Liver (tissue), 9 donors: ENCODE results near the gene GOLT1B. TPM values are rescaled to one million over a fixed set of nuclear protein-coding genes. Genes with fewer than 3 reads are reported as not detected.

ENCODE experiments used
- DNase-seq: peaks from one replicate; pipeline ENCODE4 v3.0.0-alpha.2; 2017; ENCODE audit warnings: low spot score
- H3K27ac ChIP-seq, 2 donors: one replicate each; pipeline ENCODE4 v1.7.0; 2013; ENCODE audit warnings: inconsistent platforms in 2 of 2, low read length in 2 of 2, control low read depth in 1 of 2, low read depth in 1 of 2, mild to moderate bottlenecking in 1 of 2
- H3K27me3 ChIP-seq, 4 donors: one replicate each; pipeline versions ENCODE4 v1.6.1 to v1.7.0; 2013; ENCODE audit warnings: low read length in 3 of 4, inconsistent platforms in 1 of 4, mild to moderate bottlenecking in 1 of 4, moderate library complexity in 1 of 4; ENCODE audit not compliant: control insufficient read depth in 4 of 4, insufficient read depth in 4 of 4
- H3K36me3 ChIP-seq, 4 donors: one replicate each; pipeline versions ENCODE4 v1.6.1 to v1.7.0; 2013; ENCODE audit warnings: low read length in 3 of 4, mild to moderate bottlenecking in 3 of 4, low read depth in 1 of 4, moderate library complexity in 1 of 4; ENCODE audit not compliant: control insufficient read depth in 4 of 4, insufficient read depth in 3 of 4
- H3K4me1 ChIP-seq, 4 donors: one replicate each; pipeline versions ENCODE4 v1.6.1 to v1.7.0; 2013; ENCODE audit warnings: low read length in 3 of 4, mild to moderate bottlenecking in 3 of 4, moderate library complexity in 1 of 4; ENCODE audit not compliant: control insufficient read depth in 4 of 4, insufficient read depth in 4 of 4
- H3K4me3 ChIP-seq, 3 donors: one replicate each; pipeline versions ENCODE4 v1.6.1 to v1.7.0; 2013; ENCODE audit warnings: low read length in 3 of 3, control low read depth in 1 of 3, low read depth in 1 of 3, mild to moderate bottlenecking in 1 of 3
- H3K9ac ChIP-seq, 2 donors: one replicate each; pipeline ENCODE4 v1.7.0; 2013; ENCODE audit warnings: low read length in 2 of 2, mild to moderate bottlenecking in 2 of 2, moderate library complexity in 2 of 2, control low read depth in 1 of 2, low read depth in 1 of 2
- H3K9me3 ChIP-seq, 4 donors: one replicate each; pipeline versions ENCODE4 v1.6.1 to v1.7.0; 2013; ENCODE audit warnings: low read length in 3 of 4; ENCODE audit not compliant: control insufficient read depth in 4 of 4
- EGR1 ChIP-seq, 2 donors: IDR thresholded peaks; 2 replicates each; pipeline ENCODE4 v1.6.1; 2016 to 2018; ENCODE audit warnings: antibody characterized with exemption in 2 of 2, low read depth in 2 of 2
- FOXA1 ChIP-seq: IDR thresholded peaks from 2 replicates; pipeline ENCODE4 v1.6.1; 2016; ENCODE audit warnings: antibody characterized with exemption
- FOXA2 ChIP-seq: IDR thresholded peaks from 2 replicates; pipeline ENCODE4 v1.6.1; 2016; ENCODE audit warnings: antibody characterized with exemption
- GABPA ChIP-seq, 2 donors: IDR thresholded peaks in 1 of 2; conservative IDR thresholded peaks in 1 of 2; 2 replicates each; pipeline ENCODE4 v1.6.1; 2016; ENCODE audit warnings: antibody characterized with exemption in 2 of 2, mild to moderate bottlenecking in 1 of 2, moderate library complexity in 1 of 2
- HNF4A ChIP-seq, 2 donors: conservative IDR thresholded peaks; 2 replicates each; pipeline ENCODE4 v1.6.1; 2016; ENCODE audit warnings: antibody characterized with exemption in 2 of 2, mild to moderate bottlenecking in 2 of 2
- HNF4G ChIP-seq: IDR thresholded peaks from 2 replicates; pipeline ENCODE4 v1.6.1; 2016; ENCODE audit warnings: antibody characterized with exemption
- JUND ChIP-seq, 2 donors: IDR thresholded peaks; 2 replicates each; pipeline ENCODE4 v1.6.1; 2016; ENCODE audit warnings: antibody characterized with exemption in 2 of 2
- NR2F2 ChIP-seq: IDR thresholded peaks from 2 replicates; pipeline ENCODE4 v1.6.1; 2016; ENCODE audit warnings: antibody characterized with exemption
- RAD21 ChIP-seq, 2 donors: IDR thresholded peaks; 2 replicates each; pipeline ENCODE4 v1.6.1; 2016; ENCODE audit warnings: antibody characterized with exemption in 2 of 2, mild to moderate bottlenecking in 2 of 2
- RXRA ChIP-seq, 2 donors: IDR thresholded peaks; 2 replicates each; pipeline ENCODE4 v1.6.1; 2017 to 2018; ENCODE audit warnings: antibody characterized with exemption in 2 of 2, mild to moderate bottlenecking in 1 of 2
- SP1 ChIP-seq: IDR thresholded peaks from 2 replicates; pipeline ENCODE4 v1.6.1; 2018; ENCODE audit warnings: antibody characterized with exemption, mild to moderate bottlenecking
- TAF1 ChIP-seq: conservative IDR thresholded peaks from 2 replicates; pipeline ENCODE4 v1.6.1; 2016; ENCODE audit warnings: antibody characterized with exemption, mild to moderate bottlenecking
- YY1 ChIP-seq: IDR thresholded peaks from 2 replicates; pipeline ENCODE4 v1.6.1; 2016; ENCODE audit warnings: antibody characterized with exemption, mild to moderate bottlenecking
- WGBS: extraction: QIAGEN DNeasy Blood & Tissue Kit; methylation state at CpG from one replicate; pipeline ENCODE4 v1.1.7; 2013; 5-methylcytosine and 5-hydroxymethylcytosine counted together
- polyA plus RNA-seq, 2 donors: library from polyadenylated mRNA; stranded (reverse) in 1 of 2; unstranded in 1 of 2; fragments of 200-250 nt in 1 of 2; fragments of >200 nt in 1 of 2; fragmentation: Nextera tagmentation in 1 of 2; extraction: Ambion mirVana in 1 of 2; gene quantifications; one replicate each; pipeline versions ENCODE4 v1.2.1 to v1.2.3, GENCODE V29; 2013 to 2015
- total RNA-seq, 2 donors: library from RNA; depleted of rRNA; stranded (reverse); fragments of >200 nt; gene quantifications; one replicate each; pipeline ENCODE4 v1.2.3, GENCODE V29; 2014
- TF ChIP-seq, protein P1 (sequence below): IDR thresholded peaks from 2 replicates; pipeline ENCODE4 v1.6.1; 2016; ENCODE audit warnings: antibody characterized with exemption, mild to moderate bottlenecking
- TF ChIP-seq, protein P2 (sequence below): fragments of 150-350 bp; IDR thresholded peaks from 2 replicates; pipeline ENCODE4 v1.5.1; 2017; ENCODE audit warnings: improper control_type of control experiment, low read depth, low read length; ENCODE audit not compliant: missing input control
- TF ChIP-seq, protein P3 (sequence below): IDR thresholded peaks from 2 replicates; pipeline ENCODE4 v1.6.1; 2016; ENCODE audit warnings: antibody characterized with exemption
- TF ChIP-seq, protein P4 (sequence below): IDR thresholded peaks from 2 replicates; pipeline ENCODE4 v1.6.1; 2016; ENCODE audit warnings: antibody characterized with exemption
- TF ChIP-seq, protein P5 (sequence below): IDR thresholded peaks from 2 replicates; pipeline ENCODE4 v1.6.1; 2016; ENCODE audit warnings: antibody characterized with exemption
- donor health status: healthy.
- donor health status: healthy.
- donor health status: healthy.
- donor health status: healthy.
- donor health status: healthy.

The GOLT1B gene
- total and polyA plus RNA-seq, 4 donors, result 11.0 to 36.9 (median 17.3) TPM

DNA sequence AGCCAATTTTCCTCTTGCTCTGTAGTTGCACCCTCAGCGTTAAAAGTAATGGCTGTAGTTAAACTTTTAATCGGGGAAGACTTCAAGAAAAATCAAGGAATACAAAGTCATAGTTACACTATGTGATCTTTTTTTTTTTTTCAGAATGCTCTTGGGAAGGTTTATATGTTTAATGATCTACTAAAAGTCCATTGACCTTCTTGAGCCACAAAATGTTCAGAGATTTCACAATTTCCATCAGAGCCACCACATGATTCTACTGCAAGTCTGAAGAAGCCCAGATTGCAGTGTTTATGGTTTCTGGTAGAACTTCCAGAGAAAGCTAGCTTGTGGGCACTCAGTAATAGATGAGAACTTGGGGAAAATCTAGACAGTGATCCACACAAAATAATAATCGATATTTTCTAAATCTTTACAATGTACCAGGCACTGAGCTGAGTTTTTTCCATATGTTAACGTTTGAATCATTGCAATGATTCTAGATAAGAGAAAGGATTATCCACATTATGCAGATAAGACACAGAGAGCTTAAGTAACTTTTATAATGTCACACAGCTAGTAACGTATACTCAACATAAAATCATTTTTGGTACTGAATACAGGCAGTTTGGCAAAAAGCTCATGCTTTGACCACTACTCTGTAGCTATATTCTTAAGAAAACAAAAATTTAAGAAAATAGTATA lies 64.8 kb downstream of the GOLT1B start:
- Histone ChIP-seq H3K27me3 (no peaks in the 10 kb centered on the region), H3K36me3 (peaks cover 1 to 21% (median 9%) of the 10 kb centered on the region in 4 donors), H3K4me1 (peaks cover 4 to 33% (median 25%) of the 10 kb centered on the region in 4 donors), H3K9me3 (no peaks in the 10 kb centered on the region), H3K9ac (no peak overlapping the region), H3K27ac (peak overlapping the region; percentile 68 to 82), H3K4me3 (no peak overlapping the region)
- TF ChIP-seq SP1 (peak; percentile 51), GABPA (IDR thresholded peaks at IDR 0.05 in 1 of 2, conservative IDR thresholded peaks at IDR 0.05 in 1 of 2) (no peak), RXRA (IDR thresholded peaks at IDR 0.05) (peak; percentile 90 to 91), YY1 (peak; percentile 70), EGR1 (IDR thresholded peaks at IDR 0.05; ENCODE audit: low read depth in 2 of 2) (no peak), TAF1 (peak; percentile 14), HNF4A (conservative IDR thresholded peaks at IDR 0.05) (peak; percentile 73 to 82), HNF4G (no peak), NR2F2 (no peak), RAD21 (IDR thresholded peaks at IDR 0.05) (peak; percentile 31 to 40), FOXA2 (no peak), JUND (IDR thresholded peaks at IDR 0.05) (peak in 1 of 2 donors; percentile 75), FOXA1 (no peak)
- TF ChIP-seq, protein P1, sequence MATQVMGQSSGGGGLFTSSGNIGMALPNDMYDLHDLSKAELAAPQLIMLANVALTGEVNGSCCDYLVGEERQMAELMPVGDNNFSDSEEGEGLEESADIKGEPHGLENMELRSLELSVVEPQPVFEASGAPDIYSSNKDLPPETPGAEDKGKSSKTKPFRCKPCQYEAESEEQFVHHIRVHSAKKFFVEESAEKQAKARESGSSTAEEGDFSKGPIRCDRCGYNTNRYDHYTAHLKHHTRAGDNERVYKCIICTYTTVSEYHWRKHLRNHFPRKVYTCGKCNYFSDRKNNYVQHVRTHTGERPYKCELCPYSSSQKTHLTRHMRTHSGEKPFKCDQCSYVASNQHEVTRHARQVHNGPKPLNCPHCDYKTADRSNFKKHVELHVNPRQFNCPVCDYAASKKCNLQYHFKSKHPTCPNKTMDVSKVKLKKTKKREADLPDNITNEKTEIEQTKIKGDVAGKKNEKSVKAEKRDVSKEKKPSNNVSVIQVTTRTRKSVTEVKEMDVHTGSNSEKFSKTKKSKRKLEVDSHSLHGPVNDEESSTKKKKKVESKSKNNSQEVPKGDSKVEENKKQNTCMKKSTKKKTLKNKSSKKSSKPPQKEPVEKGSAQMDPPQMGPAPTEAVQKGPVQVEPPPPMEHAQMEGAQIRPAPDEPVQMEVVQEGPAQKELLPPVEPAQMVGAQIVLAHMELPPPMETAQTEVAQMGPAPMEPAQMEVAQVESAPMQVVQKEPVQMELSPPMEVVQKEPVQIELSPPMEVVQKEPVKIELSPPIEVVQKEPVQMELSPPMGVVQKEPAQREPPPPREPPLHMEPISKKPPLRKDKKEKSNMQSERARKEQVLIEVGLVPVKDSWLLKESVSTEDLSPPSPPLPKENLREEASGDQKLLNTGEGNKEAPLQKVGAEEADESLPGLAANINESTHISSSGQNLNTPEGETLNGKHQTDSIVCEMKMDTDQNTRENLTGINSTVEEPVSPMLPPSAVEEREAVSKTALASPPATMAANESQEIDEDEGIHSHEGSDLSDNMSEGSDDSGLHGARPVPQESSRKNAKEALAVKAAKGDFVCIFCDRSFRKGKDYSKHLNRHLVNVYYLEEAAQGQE, result peak; percentile 72
- TF ChIP-seq, protein P2, sequence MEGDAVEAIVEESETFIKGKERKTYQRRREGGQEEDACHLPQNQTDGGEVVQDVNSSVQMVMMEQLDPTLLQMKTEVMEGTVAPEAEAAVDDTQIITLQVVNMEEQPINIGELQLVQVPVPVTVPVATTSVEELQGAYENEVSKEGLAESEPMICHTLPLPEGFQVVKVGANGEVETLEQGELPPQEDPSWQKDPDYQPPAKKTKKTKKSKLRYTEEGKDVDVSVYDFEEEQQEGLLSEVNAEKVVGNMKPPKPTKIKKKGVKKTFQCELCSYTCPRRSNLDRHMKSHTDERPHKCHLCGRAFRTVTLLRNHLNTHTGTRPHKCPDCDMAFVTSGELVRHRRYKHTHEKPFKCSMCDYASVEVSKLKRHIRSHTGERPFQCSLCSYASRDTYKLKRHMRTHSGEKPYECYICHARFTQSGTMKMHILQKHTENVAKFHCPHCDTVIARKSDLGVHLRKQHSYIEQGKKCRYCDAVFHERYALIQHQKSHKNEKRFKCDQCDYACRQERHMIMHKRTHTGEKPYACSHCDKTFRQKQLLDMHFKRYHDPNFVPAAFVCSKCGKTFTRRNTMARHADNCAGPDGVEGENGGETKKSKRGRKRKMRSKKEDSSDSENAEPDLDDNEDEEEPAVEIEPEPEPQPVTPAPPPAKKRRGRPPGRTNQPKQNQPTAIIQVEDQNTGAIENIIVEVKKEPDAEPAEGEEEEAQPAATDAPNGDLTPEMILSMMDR, result no peak
- TF ChIP-seq, protein P3, sequence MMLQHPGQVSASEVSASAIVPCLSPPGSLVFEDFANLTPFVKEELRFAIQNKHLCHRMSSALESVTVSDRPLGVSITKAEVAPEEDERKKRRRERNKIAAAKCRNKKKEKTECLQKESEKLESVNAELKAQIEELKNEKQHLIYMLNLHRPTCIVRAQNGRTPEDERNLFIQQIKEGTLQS, result no peak
- TF ChIP-seq, protein P4, sequence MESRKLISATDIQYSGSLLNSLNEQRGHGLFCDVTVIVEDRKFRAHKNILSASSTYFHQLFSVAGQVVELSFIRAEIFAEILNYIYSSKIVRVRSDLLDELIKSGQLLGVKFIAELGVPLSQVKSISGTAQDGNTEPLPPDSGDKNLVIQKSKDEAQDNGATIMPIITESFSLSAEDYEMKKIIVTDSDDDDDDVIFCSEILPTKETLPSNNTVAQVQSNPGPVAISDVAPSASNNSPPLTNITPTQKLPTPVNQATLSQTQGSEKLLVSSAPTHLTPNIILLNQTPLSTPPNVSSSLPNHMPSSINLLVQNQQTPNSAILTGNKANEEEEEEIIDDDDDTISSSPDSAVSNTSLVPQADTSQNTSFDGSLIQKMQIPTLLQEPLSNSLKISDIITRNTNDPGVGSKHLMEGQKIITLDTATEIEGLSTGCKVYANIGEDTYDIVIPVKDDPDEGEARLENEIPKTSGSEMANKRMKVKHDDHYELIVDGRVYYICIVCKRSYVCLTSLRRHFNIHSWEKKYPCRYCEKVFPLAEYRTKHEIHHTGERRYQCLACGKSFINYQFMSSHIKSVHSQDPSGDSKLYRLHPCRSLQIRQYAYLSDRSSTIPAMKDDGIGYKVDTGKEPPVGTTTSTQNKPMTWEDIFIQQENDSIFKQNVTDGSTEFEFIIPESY, result peak; percentile 43
- TF ChIP-seq, protein P5, sequence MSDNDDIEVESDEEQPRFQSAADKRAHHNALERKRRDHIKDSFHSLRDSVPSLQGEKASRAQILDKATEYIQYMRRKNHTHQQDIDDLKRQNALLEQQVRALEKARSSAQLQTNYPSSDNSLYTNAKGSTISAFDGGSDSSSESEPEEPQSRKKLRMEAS, result peak; percentile 68
- DNase-seq, result no peak
- 40% methylated on average over 5 of the region's 5 CpGs for WGBS
